Anterior cingulate cortex (tissue), 58 donors: Measurements from ENCODE around the gene MARCHF3.
A peak's percentile ranks its signal among the peaks of the same experiment; 100 is the strongest.

Experiments used
- DNase-seq, 58 donors: peaks; one replicate each; lab custom pipeline; 2025; lab: John Stamatoyannopoulos, UW

The MARCHF3 gene

GRCh38 chr5:126884269-126884819 is 146.0 kb downstream of the MARCHF3 start:
- DNase-seq: no peak

GRCh38 chr5:126883564-126884245 is 146.7 kb downstream of the MARCHF3 start:
- DNase-seq: no peak

DNA sequence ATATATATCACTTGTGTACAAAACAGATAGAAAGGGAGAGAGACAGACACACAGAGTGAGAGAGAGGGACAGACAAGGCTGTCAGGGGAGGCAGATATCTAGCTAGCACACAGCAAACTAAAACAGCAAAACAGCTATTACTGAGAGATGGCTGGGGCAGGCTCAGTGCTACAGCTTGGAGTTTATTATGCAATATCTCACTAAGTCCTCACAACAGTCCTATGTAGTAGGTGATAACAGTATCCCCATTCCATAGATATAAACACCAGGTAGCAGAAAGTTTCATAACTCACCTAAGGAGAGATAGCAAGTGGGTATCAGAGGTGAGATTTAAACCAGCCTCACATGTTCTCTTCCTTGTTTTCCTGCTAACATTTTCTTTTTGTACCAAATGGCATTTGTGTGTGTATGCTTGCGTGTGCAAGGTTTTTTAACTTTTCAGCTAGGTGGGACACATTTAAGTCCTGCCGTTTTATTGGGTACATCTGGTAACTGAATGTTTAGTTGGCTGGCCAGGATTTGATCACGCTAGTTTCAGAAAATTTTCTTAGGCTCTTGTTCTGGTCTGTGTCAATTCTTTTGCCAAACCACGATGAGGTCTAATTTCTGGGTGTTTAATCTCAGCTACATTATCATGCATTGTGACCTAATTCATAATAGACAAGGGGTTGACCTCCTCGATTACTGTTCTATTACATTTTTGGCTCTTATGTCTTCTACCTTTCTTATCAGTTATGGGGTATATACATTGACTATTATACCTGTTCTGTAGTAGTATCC is 148.3 kb downstream of the MARCHF3 start:
- no peak for DNase-seq

DNA sequence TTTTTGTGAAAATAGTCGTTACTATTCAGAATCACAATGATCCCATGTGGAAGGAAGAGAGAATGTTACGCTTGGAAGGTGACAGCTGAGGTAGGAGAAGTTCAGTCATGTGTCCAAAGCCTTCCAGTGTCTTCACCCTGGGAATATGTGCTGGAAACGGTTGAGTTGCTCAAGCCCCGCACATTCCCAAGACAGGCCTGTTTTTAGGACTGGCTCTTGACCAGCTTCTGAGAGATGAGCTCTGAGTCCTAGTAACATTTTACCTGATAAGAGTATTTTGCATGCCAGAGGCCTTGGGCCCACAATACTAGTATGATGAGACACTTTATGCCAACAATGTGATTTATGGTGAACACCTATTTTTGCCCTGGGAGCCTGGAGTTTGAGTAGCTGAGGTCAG is 151.7 kb downstream of the MARCHF3 start:
- no peak for DNase-seq

DNA sequence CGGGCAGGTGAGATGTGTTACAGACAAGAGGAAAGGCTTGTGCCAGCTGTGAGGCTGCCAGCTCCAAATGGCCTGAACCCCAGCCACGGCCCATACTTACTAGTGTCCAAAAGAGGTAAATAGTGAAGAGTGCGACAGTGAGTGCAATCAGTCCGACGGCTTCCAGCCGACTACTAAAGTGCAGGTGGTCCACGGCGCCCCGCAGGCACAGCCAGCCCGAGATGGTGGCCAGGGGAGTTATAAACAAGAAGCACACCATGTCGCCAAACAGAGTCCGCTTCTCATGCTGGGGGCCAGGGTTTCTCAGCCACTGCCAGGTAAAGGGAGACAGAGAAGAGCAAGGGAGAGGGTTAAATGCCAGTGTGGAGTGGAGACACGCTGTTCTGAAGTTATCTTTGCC is 152.3 kb downstream of the MARCHF3 start:
- no peak for DNase-seq

DNA sequence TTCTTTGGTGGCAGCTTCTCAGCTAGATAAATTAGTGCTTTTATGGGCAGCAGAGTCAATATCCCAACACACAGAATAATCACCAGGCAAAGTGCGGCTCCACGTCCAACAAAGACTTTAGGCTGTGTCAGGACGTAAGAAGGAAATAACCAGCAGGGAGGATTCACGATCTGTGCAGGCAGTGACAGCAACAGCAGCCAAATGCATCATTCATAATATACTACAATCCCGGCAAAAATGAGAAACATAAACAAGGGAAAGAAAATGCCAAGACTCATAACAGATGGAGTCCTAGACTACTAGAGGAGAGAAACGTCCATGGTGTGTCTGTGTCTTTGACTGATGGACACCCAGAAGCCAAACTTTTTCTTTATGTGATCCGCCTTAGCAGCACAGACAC is 152.8 kb downstream of the MARCHF3 start:
- DNase-seq: no peak

- DNase-seq: no peak
Measured at GRCh38 chr5:126875303-126875785, 155.0 kb downstream of the MARCHF3 start.

DNA sequence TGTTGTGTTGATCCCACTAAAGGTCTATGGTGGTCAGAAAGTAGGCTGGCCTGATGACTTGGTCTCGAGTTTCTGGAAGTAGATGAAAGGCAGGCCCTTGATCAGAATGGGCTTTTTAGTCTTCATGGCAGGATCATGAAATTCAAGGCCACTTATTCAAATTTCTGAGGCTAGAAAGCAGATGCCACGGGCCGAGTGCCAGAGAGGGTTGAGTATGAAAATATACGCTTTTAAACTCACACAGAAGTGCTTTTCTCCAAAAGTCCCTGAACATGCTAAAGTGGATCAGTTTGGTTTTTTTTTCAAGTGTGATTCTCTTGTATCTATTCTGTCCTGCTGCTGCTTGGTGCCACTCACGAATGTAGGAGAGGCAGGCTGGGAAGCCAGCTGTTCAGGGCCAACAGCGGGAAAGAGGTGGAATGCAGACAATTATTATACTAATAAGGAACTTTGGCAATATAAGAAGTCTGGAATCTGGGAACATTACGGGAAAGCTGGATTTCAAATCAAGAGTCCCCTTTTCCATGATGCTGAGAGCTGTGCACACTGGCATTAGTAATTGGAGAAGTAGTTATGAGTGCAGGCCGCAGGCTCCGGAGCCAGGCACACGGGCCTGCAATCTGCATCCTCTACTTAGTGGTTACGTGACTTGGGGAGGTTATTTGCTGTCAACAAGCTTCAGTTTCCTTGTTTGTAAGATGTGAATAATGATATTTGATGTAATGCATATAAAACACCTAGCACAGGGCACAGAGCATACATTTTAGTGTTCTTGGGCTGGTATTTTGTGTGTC is 157.6 kb downstream of the MARCHF3 start:
- peak in 2 of 58 donors; percentile 3 to 16 for DNase-seq

- DNase-seq: no peak
Measured at GRCh38 chr5:126871441-126871840, 158.9 kb downstream of the MARCHF3 start.

DNA sequence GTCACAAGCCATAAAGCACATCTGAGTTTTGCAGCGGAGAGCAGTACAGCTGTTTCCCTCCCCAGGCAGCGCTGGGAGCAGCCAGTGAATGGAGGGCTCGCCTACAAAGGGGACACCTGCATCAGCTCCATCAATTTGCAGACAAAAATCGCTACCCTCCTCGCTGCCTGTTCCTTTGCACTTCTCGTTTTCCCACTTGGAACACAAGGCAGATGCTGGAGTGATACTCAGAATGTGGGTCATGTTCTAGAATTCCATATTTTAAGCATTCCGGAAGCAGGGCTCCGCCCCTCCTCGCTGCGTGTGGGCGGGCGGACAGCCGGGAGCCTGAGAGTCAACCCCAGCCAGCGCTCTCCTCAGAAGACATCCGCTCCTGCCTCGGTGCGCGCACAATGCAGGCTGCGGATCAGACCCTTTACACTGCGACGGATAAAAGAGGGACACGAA is 161.3 kb downstream of the MARCHF3 start:
- peak in 30 of 58 donors; percentile 13 to 72 (median 34) for DNase-seq

DNA sequence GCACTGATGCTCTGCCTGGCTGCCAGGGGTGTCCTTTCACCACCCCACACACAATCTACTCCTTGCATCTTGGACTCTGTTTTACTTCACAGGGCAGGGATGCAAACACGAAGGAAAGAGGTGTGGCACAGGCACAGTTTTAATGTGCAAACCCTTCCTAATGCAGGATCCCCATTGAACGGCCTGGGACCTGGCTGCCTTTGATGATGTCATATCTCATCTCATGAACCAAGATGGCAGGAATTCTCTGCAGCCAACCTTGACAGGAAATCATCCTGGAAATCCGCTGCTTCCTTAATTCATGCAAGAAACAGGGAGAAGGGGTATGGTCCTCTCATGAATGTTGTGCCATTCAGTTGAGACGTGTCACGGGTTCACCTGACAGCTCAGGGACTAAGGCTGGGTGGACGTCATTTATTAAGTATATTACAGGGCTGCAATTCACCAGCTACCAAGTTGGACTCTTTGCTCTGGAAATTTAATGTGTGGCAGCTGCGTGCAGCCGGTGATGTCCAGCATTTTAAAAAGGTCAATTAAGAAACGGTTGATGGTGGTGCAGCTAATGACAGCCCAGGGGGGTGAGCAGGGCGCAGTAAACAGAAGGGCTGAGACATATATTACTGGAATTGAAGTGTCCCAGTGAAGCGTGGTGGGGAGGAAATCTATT is 161.9 kb downstream of the MARCHF3 start:
- DNase-seq: no peak

DNA sequence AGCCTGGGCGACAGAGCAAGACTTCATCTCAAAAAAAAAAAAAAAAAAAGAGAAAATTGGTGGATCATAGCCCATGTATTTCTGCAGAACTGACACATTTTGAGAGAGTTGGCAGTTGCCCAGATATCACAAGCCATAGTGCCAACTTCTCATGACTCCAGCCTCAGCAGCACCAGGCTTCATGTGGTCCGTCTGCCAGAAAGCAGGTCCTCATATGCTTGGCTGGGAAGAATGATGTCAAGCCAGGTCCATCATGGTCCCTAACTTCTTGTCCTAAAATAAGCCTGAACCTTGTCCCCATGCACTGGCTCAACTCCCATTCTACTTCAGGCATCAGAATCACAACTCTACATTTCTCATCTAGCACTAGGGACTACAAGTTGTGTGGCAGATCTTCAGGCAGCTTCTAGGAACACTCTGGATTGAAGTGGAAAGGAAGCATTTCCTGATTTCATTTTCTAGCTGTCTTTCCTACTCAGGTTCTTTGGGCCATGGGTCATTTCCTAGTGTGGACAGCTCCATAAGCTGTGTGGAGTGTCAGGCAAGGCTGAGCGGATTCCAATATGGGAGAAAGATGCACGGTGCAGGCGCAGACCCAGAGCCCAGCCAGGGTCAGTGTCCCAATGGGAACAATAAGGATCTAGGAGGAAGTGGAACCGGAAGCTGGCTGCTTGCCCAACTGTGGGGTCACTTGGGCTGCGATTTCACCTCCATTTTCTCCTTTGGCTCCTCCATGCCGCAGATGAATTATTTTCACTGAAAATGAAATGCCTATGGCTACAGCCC is 163.3 kb downstream of the MARCHF3 start:
- DNase-seq: peak in 14 of 58 donors; percentile 6 to 32 (median 18)

DNA sequence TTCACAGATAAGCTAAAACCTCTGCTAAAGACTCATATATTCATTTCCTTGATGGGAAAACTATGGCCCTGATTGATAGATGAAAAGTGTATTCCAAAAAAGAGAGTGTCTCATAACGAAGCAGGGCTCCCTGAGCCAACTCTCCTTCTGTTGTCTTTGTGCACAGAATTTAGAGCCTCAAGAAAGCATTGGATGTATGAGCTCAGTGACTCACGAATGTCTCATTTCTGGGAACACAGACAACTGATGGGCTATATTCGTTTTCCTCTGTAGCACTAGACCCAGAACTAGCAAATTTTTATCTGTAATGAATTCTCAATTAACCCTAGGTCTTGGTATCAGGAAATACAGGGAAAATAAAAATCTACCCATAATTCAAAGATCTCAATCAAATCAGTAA is 165.1 kb downstream of the MARCHF3 start:
- DNase-seq: peak in 3 of 58 donors; percentile 16 to 38 (median 34)

DNA sequence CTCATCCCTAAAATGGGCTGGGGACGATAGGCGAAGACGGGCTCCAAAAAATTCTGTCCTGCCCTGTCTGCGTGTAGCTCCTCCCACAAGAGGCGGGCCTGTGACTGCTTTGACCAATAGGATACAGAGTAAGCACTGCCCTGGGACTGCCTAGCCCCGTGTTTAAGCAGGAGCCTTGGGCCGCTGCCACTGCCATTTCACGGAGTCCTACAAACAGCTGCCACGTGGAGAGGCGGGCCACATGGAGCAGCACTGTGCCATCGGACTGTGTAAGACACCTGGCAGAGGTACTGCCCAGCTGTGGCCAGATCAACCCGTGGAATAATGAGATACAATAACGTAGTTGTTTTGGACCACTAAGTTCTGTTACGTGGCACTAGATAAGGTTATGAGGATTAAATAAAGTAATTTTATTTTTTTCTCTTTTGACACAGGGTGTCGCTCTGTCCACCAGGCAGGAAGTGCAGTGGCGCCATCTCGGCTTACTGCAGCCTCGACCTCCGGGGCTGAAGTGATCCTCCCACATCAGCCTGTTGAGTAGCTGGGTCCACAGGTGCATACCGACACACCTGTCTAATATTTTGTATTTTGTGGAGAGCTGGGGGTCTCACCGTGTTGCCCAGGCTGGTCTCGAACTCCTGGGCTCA is 166.2 kb downstream of the MARCHF3 start:
- no peak for DNase-seq

DNA sequence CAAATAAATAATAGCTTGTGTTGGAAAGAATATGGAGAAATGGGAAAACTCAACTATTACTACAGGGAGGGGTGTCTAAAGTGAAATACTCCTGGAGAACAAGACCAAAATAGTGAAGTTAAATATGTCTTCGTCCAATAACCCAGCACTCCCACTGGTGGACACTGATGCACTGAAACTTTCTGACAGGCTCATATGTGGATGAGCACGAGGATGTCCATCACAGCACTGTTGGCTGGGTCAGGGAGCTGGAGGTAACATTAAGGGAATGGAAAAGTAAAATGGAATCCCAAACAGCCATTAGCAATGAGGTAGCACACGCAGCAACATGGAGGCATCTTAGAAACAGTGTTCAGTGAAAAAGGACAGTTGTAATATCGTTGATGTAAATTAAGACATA is 167.0 kb downstream of the MARCHF3 start:
- no peak for DNase-seq

DNA sequence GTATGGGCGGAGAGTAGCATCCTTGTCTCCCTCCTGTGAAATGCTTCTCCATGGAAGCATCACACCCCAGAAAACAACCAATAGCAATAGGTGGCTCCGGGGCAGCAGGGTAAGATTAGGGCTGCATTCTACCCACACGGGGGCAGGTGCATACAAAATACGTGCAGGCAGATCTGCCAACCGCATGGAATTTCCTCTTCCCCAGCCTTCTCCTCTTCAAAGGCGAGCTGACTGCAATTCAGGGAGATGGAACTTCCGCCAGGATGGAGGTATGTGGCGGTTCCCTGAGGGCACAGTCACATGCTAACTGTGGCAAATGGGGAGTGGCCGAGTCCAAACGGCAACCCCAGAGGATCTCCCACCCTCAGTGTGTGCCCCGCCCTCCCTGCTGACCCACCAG is 171.9 kb downstream of the MARCHF3 start:
- no peak for DNase-seq

GRCh38 chr5:126857472-126858410 is 172.6 kb downstream of the MARCHF3 start:
- DNase-seq: peak in 12 of 58 donors; percentile 12 to 68 (median 33)

- no peak for DNase-seq
Measured at GRCh38 chr5:126855266-126855665, 175.1 kb downstream of the MARCHF3 start.
